ENCODE measurements around the gene MGLL. TPM values are rescaled to one million over a fixed set of nuclear protein-coding genes. Genes with fewer than 3 reads are reported as not detected.

The MGLL gene
- total RNA-seq, 5 donors from 2014 or later (not counting 1 experiment from before 2014, with no cell fraction given) = 0.78 to 3.7 (median 1.8) TPM

DNA sequence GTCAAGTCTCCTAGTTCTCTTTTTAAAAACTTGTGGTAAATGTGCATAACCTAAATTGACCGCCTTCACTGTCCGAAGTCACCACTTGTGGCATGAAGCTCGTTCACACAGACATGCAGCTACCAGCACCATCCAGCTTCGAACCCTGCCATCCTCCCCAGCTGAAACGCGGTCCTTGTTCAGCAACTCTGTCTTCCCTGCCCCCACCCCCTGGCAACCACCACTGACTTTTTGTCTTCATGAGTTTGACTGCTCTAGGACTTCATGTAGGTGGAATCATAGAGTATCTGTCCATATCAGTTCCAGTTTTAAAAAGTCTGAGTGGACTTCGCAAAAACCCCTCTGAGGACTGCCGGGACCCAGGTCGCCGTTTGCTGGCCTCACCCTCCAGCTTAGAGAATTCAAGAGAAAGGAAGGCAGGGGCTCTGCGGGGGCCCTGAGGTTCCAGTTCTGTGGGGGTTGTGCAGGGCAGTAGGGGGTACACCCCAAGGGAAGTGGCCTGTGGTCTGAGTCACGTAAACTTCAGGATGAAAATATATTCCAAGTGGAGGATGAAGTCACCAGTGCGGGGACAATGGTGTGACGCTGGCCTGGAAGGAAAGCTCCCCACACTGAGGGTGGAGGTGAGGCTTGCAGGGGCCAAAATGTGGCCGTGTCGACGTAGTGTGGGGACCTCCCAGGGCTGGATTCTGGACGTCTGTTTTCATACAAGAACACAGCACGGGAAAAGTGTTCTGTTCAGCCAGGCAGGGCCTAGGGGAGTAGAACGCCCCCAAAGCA is 82.0 kb downstream of the MGLL start:
- Mint-ChIP-seq H3K9me3 (no peaks in the 10 kb centered on the region), H3K36me3 (no peaks in the 10 kb centered on the region), H3K27ac (no peak overlapping the region), H3K4me3 (no peak overlapping the region), H3K4me1 (peaks cover 0 to 3% (median 2%) of the 10 kb centered on the region in 3 donors), H3K27me3 (peaks cover 3 to 4% of the 10 kb centered on the region in 2 donors)
- H3K36me3 ChIP-seq (ENCODE audit: control insufficient read depth in 2 of 2, extremely low read depth in 1 of 2, insufficient read depth in 1 of 2, low read length in 1 of 2) = no peaks in the 10 kb centered on the region
- ChIA-PET POLR2A (no interaction called here), CTCF (no interaction called here)
- peaks cover 0 to 16% of the 10 kb centered on the region in 2 experiments for H3K27me3 ChIP-seq (replicated peaks in 1 of 2; ENCODE audit: control insufficient read depth in 2 of 2, extremely low read depth in 1 of 2, insufficient read depth in 2 of 2, low read length in 1 of 2)
- H3K4me3 ChIP-seq (ENCODE audit: control insufficient read depth in 1 of 2, extremely low read depth in 1 of 2, low read length in 1 of 2) = no peak overlapping the region
- ATAC-seq (replicated peaks in 1 of 4) = no peak
- no peaks in the 10 kb centered on the region for H3K9me3 ChIP-seq
- no peaks in the 10 kb centered on the region for H3K4me1 ChIP-seq (ENCODE audit: control insufficient read depth in 1 of 2, extremely low read depth in 1 of 2, insufficient read depth in 2 of 2, low read length in 2 of 2)
- DNase-seq = no peak
- WGBS (ENCODE audit: insufficient coverage) = 88% methylated on average over 17 of the region's 20 CpGs
- no peak overlapping the region for H3K27ac ChIP-seq (ENCODE audit: low read length)

DNA sequence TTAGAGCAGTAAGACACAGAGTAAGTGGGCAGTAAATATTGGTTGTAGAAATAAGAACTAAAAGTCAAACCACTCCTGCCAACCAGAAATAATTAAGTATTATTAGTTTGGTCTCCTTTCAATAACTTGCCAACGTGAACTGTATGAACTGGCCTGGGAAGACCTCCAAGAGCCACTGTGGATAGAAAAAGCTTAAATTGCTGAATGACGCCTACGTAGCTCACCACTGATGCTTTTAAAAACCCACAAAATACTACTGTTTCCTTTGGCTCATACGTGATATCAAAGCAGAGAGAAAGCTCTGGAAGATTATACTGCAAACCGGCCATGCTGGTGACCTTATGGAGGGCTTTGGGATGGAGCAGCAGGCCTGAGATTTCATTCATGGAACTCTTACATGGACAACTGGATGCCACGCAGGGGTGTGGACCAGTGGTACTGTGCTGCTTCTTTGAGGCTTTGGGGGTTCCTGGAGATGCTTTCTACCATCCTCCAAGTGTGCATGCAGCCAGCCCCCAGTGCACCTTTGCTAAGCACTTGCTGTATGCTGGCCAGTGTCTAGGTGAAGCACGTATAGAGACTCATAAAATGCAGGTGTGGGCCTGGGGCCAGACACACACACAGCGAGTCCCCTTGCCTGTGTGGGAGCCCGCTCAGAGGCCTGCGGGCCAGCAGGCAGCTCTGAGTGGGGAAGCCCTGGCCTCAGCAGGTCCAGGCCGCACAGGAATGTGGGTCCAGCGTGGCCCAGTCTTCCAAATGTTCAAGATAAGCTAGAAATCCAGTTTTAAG is 82.8 kb downstream of the MGLL start:
- Mint-ChIP-seq H3K4me3 (no peak overlapping the region), H3K4me1 (peaks cover 0 to 6% (median 3%) of the 10 kb centered on the region in 3 donors), H3K27ac (no peak overlapping the region), H3K9me3 (no peaks in the 10 kb centered on the region), H3K27me3 (peaks cover 0 to 7% of the 10 kb centered on the region in 2 donors), H3K36me3 (no peaks in the 10 kb centered on the region)
- no peak overlapping the region for H3K27ac ChIP-seq (ENCODE audit: low read length)
- no peaks in the 10 kb centered on the region for H3K36me3 ChIP-seq (ENCODE audit: control insufficient read depth in 2 of 2, extremely low read depth in 1 of 2, insufficient read depth in 1 of 2, low read length in 1 of 2)
- ATAC-seq (replicated peaks in 1 of 4) (no peak), DNase-seq (no peak)
- ChIA-PET POLR2A (no interaction called here), CTCF (no interaction called here)
- H3K4me1 ChIP-seq (ENCODE audit: control insufficient read depth in 1 of 2, extremely low read depth in 1 of 2, insufficient read depth in 2 of 2, low read length in 2 of 2) = no peaks in the 10 kb centered on the region
- H3K27me3 ChIP-seq (replicated peaks in 1 of 2; ENCODE audit: control insufficient read depth in 2 of 2, extremely low read depth in 1 of 2, insufficient read depth in 2 of 2, low read length in 1 of 2) = peaks cover 0 to 19% of the 10 kb centered on the region in 2 experiments
- WGBS (ENCODE audit: insufficient coverage) = 81% methylated on average over 4 of the region's 12 CpGs
- H3K9me3 ChIP-seq = no peaks in the 10 kb centered on the region
- no peak overlapping the region for H3K4me3 ChIP-seq (ENCODE audit: control insufficient read depth in 1 of 2, extremely low read depth in 1 of 2, low read length in 1 of 2)

DNA sequence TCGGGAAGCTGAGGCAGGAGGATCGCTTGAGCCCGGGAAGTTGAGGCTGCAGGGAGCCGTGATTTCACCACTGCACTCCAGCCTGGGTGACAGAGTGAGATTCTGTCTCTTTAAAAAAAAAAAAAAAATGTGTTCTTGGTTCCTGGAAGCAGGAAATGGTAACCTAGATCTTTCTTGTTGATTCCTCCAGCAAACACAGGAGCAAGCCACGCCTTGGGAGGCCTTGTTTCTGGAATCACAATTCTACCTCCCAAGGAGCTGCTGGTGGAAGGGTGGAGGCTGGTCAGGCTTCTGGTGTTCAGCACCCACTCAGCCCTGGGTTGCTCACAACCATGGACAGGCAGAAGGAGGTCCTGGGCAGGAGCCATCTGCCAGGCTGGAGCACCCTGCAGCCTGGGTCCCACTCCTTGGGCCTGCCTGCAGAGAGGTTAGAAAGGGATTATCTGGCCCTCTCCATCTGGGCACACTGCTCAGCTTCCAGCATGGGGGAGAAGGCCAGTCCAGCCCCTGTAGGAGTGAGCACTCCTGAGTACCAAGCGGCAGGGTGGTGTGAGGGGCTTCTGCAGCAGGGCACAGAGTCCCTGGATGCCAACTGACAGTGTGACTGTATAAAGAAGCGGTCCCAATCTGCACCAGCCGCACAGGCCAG is 84.0 kb downstream of the MGLL start:
- DNase-seq = no peak
- H3K9me3 ChIP-seq = no peaks in the 10 kb centered on the region
- ChIA-PET POLR2A (no interaction called here), CTCF (no interaction called here)
- Mint-ChIP-seq H3K27ac (no peak overlapping the region), H3K4me1 (peaks cover 0 to 6% (median 3%) of the 10 kb centered on the region in 3 donors), H3K9me3 (no peaks in the 10 kb centered on the region), H3K36me3 (no peaks in the 10 kb centered on the region), H3K4me3 (no peak overlapping the region), H3K27me3 (peaks cover 4 to 17% of the 10 kb centered on the region in 2 donors)
- H3K27ac ChIP-seq (ENCODE audit: low read length) = no peak overlapping the region
- H3K36me3 ChIP-seq (ENCODE audit: control insufficient read depth in 2 of 2, extremely low read depth in 1 of 2, insufficient read depth in 1 of 2, low read length in 1 of 2) = no peaks in the 10 kb centered on the region
- 76% methylated on average over 3 of the region's 8 CpGs for WGBS (ENCODE audit: insufficient coverage)
- H3K4me1 ChIP-seq (ENCODE audit: control insufficient read depth in 1 of 2, extremely low read depth in 1 of 2, insufficient read depth in 2 of 2, low read length in 2 of 2) = no peaks in the 10 kb centered on the region
- H3K4me3 ChIP-seq (ENCODE audit: control insufficient read depth in 1 of 2, extremely low read depth in 1 of 2, low read length in 1 of 2) = no peak overlapping the region
- ATAC-seq (replicated peaks in 1 of 4) = no peak
- peaks cover 0 to 31% of the 10 kb centered on the region in 2 experiments for H3K27me3 ChIP-seq (replicated peaks in 1 of 2; ENCODE audit: control insufficient read depth in 2 of 2, extremely low read depth in 1 of 2, insufficient read depth in 2 of 2, low read length in 1 of 2)

GRCh38 chr3:127736801-127737539 is 85.3 kb downstream of the MGLL start:
- H3K9me3 Mint-ChIP-seq = no peaks in the 10 kb centered on the region
- H3K4me1 Mint-ChIP-seq = peaks cover 0 to 6% (median 3%) of the 10 kb centered on the region in 3 donors
- H3K27ac Mint-ChIP-seq = no peak overlapping the region
- WGBS (ENCODE audit: insufficient coverage) = 87% methylated on average over 3 of the region's 10 CpGs
- no peak for ATAC-seq (replicated peaks in 1 of 4)
- no peak overlapping the region for H3K4me3 Mint-ChIP-seq
- no peaks in the 10 kb centered on the region for H3K36me3 Mint-ChIP-seq
- Histone ChIP-seq H3K4me3 (ENCODE audit: control insufficient read depth in 1 of 2, extremely low read depth in 1 of 2, low read length in 1 of 2) (no peak overlapping the region), H3K27ac (ENCODE audit: low read length) (no peak overlapping the region), H3K36me3 (ENCODE audit: control insufficient read depth in 2 of 2, extremely low read depth in 1 of 2, insufficient read depth in 1 of 2, low read length in 1 of 2) (no peaks in the 10 kb centered on the region), H3K9me3 (no peaks in the 10 kb centered on the region), H3K27me3 (replicated peaks in 1 of 2; ENCODE audit: control insufficient read depth in 2 of 2, extremely low read depth in 1 of 2, insufficient read depth in 2 of 2, low read length in 1 of 2) (peaks cover 0 to 36% of the 10 kb centered on the region in 2 experiments), H3K4me1 (ENCODE audit: control insufficient read depth in 1 of 2, extremely low read depth in 1 of 2, insufficient read depth in 2 of 2, low read length in 2 of 2) (no peaks in the 10 kb centered on the region)
- H3K27me3 Mint-ChIP-seq = peaks cover 6 to 20% of the 10 kb centered on the region in 2 donors
- POLR2A ChIA-PET = no interaction called here
- DNase-seq = no peak
- CTCF ChIA-PET = no interaction called here

- no peak for ATAC-seq (replicated peaks in 1 of 4)
- DNase-seq = no peak
- Mint-ChIP-seq H3K27me3 (peaks cover 11 to 25% of the 10 kb centered on the region in 2 donors), H3K9me3 (no peaks in the 10 kb centered on the region), H3K4me3 (no peak overlapping the region), H3K36me3 (no peaks in the 10 kb centered on the region), H3K4me1 (peaks cover 0 to 6% (median 3%) of the 10 kb centered on the region in 3 donors), H3K27ac (no peak overlapping the region)
- H3K9me3 ChIP-seq = no peaks in the 10 kb centered on the region
- H3K4me1 ChIP-seq (ENCODE audit: control insufficient read depth in 1 of 2, extremely low read depth in 1 of 2, insufficient read depth in 2 of 2, low read length in 2 of 2) = no peaks in the 10 kb centered on the region
- POLR2A ChIA-PET = interaction anchor here in 1 of 2 donors (0.5 kb wide), 1 partner anchor 15 kb away, joined by 8 read pairs; no protein-coding TSS in a partner anchor
- no peak overlapping the region for H3K4me3 ChIP-seq (ENCODE audit: control insufficient read depth in 1 of 2, extremely low read depth in 1 of 2, low read length in 1 of 2)
- peaks cover 0 to 40% of the 10 kb centered on the region in 2 experiments for H3K27me3 ChIP-seq (replicated peaks in 1 of 2; ENCODE audit: control insufficient read depth in 2 of 2, extremely low read depth in 1 of 2, insufficient read depth in 2 of 2, low read length in 1 of 2)
- WGBS (ENCODE audit: insufficient coverage) = 94% methylated on average over 6 of the region's 9 CpGs
- CTCF ChIA-PET = interaction anchor here in 1 of 2 donors (0.7 kb wide), 1 partner anchor 785 kb away, joined by 3 read pairs; no protein-coding TSS in a partner anchor
- no peak overlapping the region for H3K27ac ChIP-seq (ENCODE audit: low read length)
- H3K36me3 ChIP-seq (ENCODE audit: control insufficient read depth in 2 of 2, extremely low read depth in 1 of 2, insufficient read depth in 1 of 2, low read length in 1 of 2) = no peaks in the 10 kb centered on the region
Measured at GRCh38 chr3:127735767-127736693, 86.3 kb downstream of the MGLL start.
